Left ventricle myocardium inferior (tissue), 1 donor: ENCODE data around the gene TMEM179. TPM values are rescaled to one million over a fixed set of nuclear protein-coding genes. Genes with fewer than 3 reads are reported as not detected.

Experiments used
- DNase-seq: peaks from one replicate; pipeline ENCODE4 v3.0.0-alpha.2; 2020
- H3K27ac ChIP-seq: fragments of 200-600 bp; replicated peaks from 2 replicates; pipeline ENCODE4 v1.8.0; 2021
- H3K27me3 ChIP-seq: fragments of 200-600 bp; 2 replicates; pipeline ENCODE4 v1.8.0; 2021; ENCODE audit warnings: low read depth
- H3K36me3 ChIP-seq: fragments of 200-600 bp; 2 replicates; pipeline ENCODE4 v1.8.0; 2021
- H3K4me1 ChIP-seq: fragments of 200-600 bp; 2 replicates; pipeline ENCODE4 v1.8.0; 2021
- H3K4me3 ChIP-seq: fragments of 200-600 bp; 2 replicates; pipeline ENCODE4 v1.8.0; 2021; ENCODE audit warnings: mild to moderate bottlenecking, moderate library complexity
- H3K9me3 ChIP-seq: fragments of 200-600 bp; replicated peaks from 2 replicates; pipeline ENCODE4 v1.8.0; 2021
- CTCF ChIP-seq: fragments of 200-600 bp; IDR thresholded peaks from 2 replicates; pipeline ENCODE4 v1.8.0; 2021; ENCODE audit warnings: antibody characterized with exemption, mild to moderate bottlenecking, borderline replicate concordance
- intact Hi-C: fragments of 100-400 bp; cut with micrococcal nuclease; formaldehyde crosslinking; loops from one replicate; pipeline ENCODE4 v1.11.0; 2022
- total RNA-seq: library from RNA; stranded (reverse); fragmentation: NEBNext Ultra II Directional; extraction: Animal tissue kit (Norgen Biotek cat#: 25700); gene quantifications from one replicate; pipeline ENCODE4 v1.2.1, GENCODE V29; 2021
- donor health status: DM: no; HTN: yes; CAD: no; lungs with severe emphysema.

Gene TMEM179
- total RNA-seq, 1 donor from 2014 or later = 0.49 TPM

GRCh38 chr14:104550340-104550860 lies 54.2 kb downstream of the TMEM179 start:
- TF ChIP-seq CTCF = no peak
- Histone ChIP-seq H3K4me3 (no peak overlapping the region), H3K36me3 (no peaks in the 10 kb centered on the region), H3K27ac (no peak overlapping the region), H3K9me3 (no peaks in the 10 kb centered on the region), H3K4me1 (peaks cover 7% of the 10 kb centered on the region), H3K27me3 (peaks cover 94% of the 10 kb centered on the region)
- intact Hi-C loops = no loop called here
- DNase-seq = no peak

- DNase-seq = no peak
- Histone ChIP-seq H3K36me3 (no peaks in the 10 kb centered on the region), H3K27me3 (peaks cover 94% of the 10 kb centered on the region), H3K27ac (no peak overlapping the region), H3K4me1 (peaks cover 7% of the 10 kb centered on the region), H3K4me3 (no peak overlapping the region), H3K9me3 (no peaks in the 10 kb centered on the region)
- intact Hi-C loops = no loop called here
- TF ChIP-seq CTCF = no peak
Measured at GRCh38 chr14:104549536-104550339, 54.8 kb downstream of the TMEM179 start.

GRCh38 chr14:104548802-104549535 lies 55.6 kb downstream of the TMEM179 start:
- intact Hi-C loops = no loop called here
- TF ChIP-seq CTCF = no peak
- no peak for DNase-seq
- Histone ChIP-seq H3K4me1 (peaks cover 7% of the 10 kb centered on the region), H3K9me3 (no peaks in the 10 kb centered on the region), H3K36me3 (no peaks in the 10 kb centered on the region), H3K27ac (no peak overlapping the region), H3K4me3 (no peak overlapping the region), H3K27me3 (peaks cover 94% of the 10 kb centered on the region)

- H3K9me3 ChIP-seq = no peaks in the 10 kb centered on the region
- H3K4me1 ChIP-seq = peaks cover 7% of the 10 kb centered on the region
- H3K27ac ChIP-seq = no peak overlapping the region
- no peak for TF ChIP-seq CTCF
- H3K36me3 ChIP-seq = no peaks in the 10 kb centered on the region
- H3K27me3 ChIP-seq = peaks cover 94% of the 10 kb centered on the region
- no peak overlapping the region for H3K4me3 ChIP-seq
- no peak for DNase-seq
- intact Hi-C loops = no loop called here
Measured at GRCh38 chr14:104547998-104548700, 56.4 kb downstream of the TMEM179 start.

GRCh38 chr14:104547310-104547997 lies 57.1 kb downstream of the TMEM179 start:
- H3K4me3 ChIP-seq = no peak overlapping the region
- no peaks in the 10 kb centered on the region for H3K9me3 ChIP-seq
- no peak for TF ChIP-seq CTCF
- H3K36me3 ChIP-seq = no peaks in the 10 kb centered on the region
- intact Hi-C loops = no loop called here
- H3K4me1 ChIP-seq = peaks cover 7% of the 10 kb centered on the region
- H3K27me3 ChIP-seq = peaks cover 94% of the 10 kb centered on the region
- no peak overlapping the region for H3K27ac ChIP-seq
- no peak for DNase-seq
